Brain microvascular endothelial cell (primary cell): ENCODE measurements around the gene HK1.
A peak's percentile ranks its signal among the peaks of the same experiment; 100 is the strongest.

Experiments used
- DNase-seq: peaks from one replicate; pipeline ENCODE4 v3.0.0-alpha.2; 2020
- H3K27ac ChIP-seq: fragments of 250-450 bp; sonication (Bioruptor Pico); 2 replicates; pipeline ENCODE4 v1.5.1; 2020; ENCODE audit warnings: mild to moderate bottlenecking, moderate library complexity
- H3K27me3 ChIP-seq: fragments of 250-450 bp; sonication (Bioruptor Pico); replicated peaks from 2 replicates; pipeline ENCODE4 v1.5.1; 2020; ENCODE audit warnings: mild to moderate bottlenecking
- H3K36me3 ChIP-seq: fragments of 250-450 bp; sonication (Bioruptor Pico); replicated peaks from 2 replicates; pipeline ENCODE4 v1.5.1; 2020; ENCODE audit warnings: mild to moderate bottlenecking
- H3K4me3 ChIP-seq: 2 replicates; pipeline ENCODE4 v1.5.1; 2011; ENCODE audit warnings: low read depth, mild to moderate bottlenecking, control low read depth, low read length, moderate library complexity
- CTCF ChIP-seq: IDR thresholded peaks from 2 replicates; pipeline ENCODE4 v1.5.1; 2011; ENCODE audit warnings: low read depth, mild to moderate bottlenecking, moderate library complexity, low read length, control low read depth, inconsistent platforms; ENCODE audit errors: missing control alignments
- in situ Hi-C: cut with HindIII; loops from 2 replicates; pipeline ENCODE4 v1.10.0; 2017; ENCODE audit warnings: low sequenced_read_pairs, low pct_ligation_motif_present

HK1 gene

GRCh38 chr10:69336952-69337295 is 58.6 kb downstream of the HK1 start:
- DNase-seq, result no peak
- TF ChIP-seq CTCF, result no peak
- no peaks in the 10 kb centered on the region for H3K36me3 ChIP-seq
- peak overlapping the region; percentile 78 for H3K27ac ChIP-seq
- in situ Hi-C loops, result no loop called here
- H3K4me3 ChIP-seq, result no peak overlapping the region
- no peaks in the 10 kb centered on the region for H3K27me3 ChIP-seq

DNA sequence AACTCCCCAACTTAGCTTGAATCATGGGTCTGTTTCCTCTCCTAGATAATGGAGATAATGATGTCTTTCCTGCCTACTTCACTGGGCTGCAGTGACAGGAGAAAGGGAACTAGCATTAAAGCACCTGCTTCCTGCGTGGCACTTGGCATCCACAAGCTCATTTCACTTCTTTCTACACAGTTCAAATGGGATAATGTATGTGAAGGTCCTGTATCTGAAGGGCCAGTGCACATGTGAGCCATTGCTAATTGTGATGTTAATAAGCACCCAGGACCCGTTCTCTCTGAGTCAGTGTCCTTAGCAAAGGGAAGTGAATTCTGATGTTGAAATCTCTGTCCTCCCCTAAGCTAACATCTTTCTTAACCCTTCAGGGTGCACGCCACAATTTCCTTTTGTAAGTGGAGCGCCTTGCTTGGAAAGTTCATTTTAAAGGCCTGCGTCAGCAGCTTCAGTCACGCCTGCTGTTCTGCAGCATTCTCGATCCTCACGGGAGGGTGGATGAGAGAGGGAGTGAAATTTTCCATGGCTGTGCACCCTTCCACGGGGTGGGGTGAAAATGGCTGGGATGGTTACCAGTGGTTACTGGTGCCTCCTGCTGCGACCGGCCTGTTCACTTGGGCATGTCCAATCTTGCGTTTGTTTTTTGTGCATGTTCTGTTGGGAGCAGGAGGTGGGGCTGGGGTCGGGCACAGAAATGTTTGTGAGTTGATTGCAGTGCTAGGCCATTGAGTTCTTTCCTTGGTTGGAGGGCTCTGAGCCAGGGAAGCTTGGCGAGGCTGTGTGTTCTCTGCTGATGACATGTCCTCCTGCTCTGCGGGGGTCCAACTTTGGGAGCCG is 59.2 kb downstream of the HK1 start:
- Histone ChIP-seq H3K4me3 (no peak overlapping the region), H3K27me3 (no peaks in the 10 kb centered on the region), H3K36me3 (no peaks in the 10 kb centered on the region), H3K27ac (peak overlapping the region; percentile 78)
- in situ Hi-C loops, result no loop called here
- DNase-seq, result peak; percentile 89
- TF ChIP-seq CTCF, result no peak

GRCh38 chr10:69338133-69338456 is 59.8 kb downstream of the HK1 start:
- DNase-seq, result no peak
- Histone ChIP-seq H3K27ac (peak overlapping the region; percentile 78), H3K4me3 (no peak overlapping the region)

GRCh38 chr10:69338547-69339450 is 60.5 kb downstream of the HK1 start:
- TF ChIP-seq CTCF, result no peak

More at GRCh38 chr10:69338133-69338456, 59.8 kb downstream of the HK1 start:
- Histone ChIP-seq H3K36me3 (no peaks in the 10 kb centered on the region), H3K27me3 (no peaks in the 10 kb centered on the region)
- TF ChIP-seq CTCF, result no peak
- in situ Hi-C loops, result no loop called here

GRCh38 chr10:69340695-69341094 is 62.4 kb downstream of the HK1 start:
- in situ Hi-C loops, result no loop called here
- no peak for DNase-seq
- TF ChIP-seq CTCF, result no peak
- Histone ChIP-seq H3K4me3 (no peak overlapping the region), H3K27me3 (no peaks in the 10 kb centered on the region), H3K27ac (no peak overlapping the region), H3K36me3 (peaks cover 8% of the 10 kb centered on the region)

More at GRCh38 chr10:69338547-69339450, 60.5 kb downstream of the HK1 start:
- Histone ChIP-seq H3K27ac (peak overlapping the region; percentile 78), H3K27me3 (no peaks in the 10 kb centered on the region), H3K36me3 (peaks cover under 1% of the 10 kb centered on the region), H3K4me3 (no peak overlapping the region)
- DNase-seq, result no peak
- in situ Hi-C loops, result no loop called here
